Measurements from ENCODE around the gene CAMK2D. TPM values are rescaled to one million over a fixed set of nuclear protein-coding genes. Genes with fewer than 3 reads are reported as not detected.
"Not testable (repeated sequence)": the region's sequence is repeated elsewhere in the genome, so short reads cannot be mapped to it uniquely, and the experiment has no call there.

CAMK2D gene
- total RNA-seq, 4 donors from 2014 or later: 48.2 to 66.2 (median 51.2) TPM

- no peak overlapping the region for H3K27ac ChIP-seq (replicated peaks in 1 of 4)
- H3K4me1 ChIP-seq: peaks cover 26 to 32% (median 27%) of the 10 kb centered on the region in 4 donors
- no peaks in the 10 kb centered on the region for H3K36me3 ChIP-seq
- no peak overlapping the region for H3K4me3 ChIP-seq
- intact Hi-C loops (cut with DNase I): no loop called here
- H3K27me3 ChIP-seq: no peaks in the 10 kb centered on the region
- DNase-seq (ENCODE audit: extremely low spot score): no peak
- WGBS: 80% methylated on average over 3 of the region's 3 CpGs
- H3K9me3 ChIP-seq: no peaks in the 10 kb centered on the region
- TF ChIP-seq CTCF (IDR thresholded peaks at IDR 0.05) (no peak), POLR2AphosphoS5 (IDR thresholded peaks at IDR 0.05) (no peak), POLR2A (IDR thresholded peaks at IDR 0.05; ENCODE audit: low read depth) (no peak), EP300 (IDR thresholded peaks at IDR 0.05) (no peak)
These were observed 68.6 kb downstream of the CAMK2D start for GRCh38 chr4:113692809-113693411.

- TF ChIP-seq EP300 (IDR thresholded peaks at IDR 0.05) (no peak), POLR2A (IDR thresholded peaks at IDR 0.05; ENCODE audit: low read depth) (no peak), CTCF (IDR thresholded peaks at IDR 0.05) (no peak), POLR2AphosphoS5 (IDR thresholded peaks at IDR 0.05) (no peak)
- Histone ChIP-seq H3K4me1 (peaks cover 33 to 42% (median 36%) of the 10 kb centered on the region in 4 donors), H3K27me3 (no peaks in the 10 kb centered on the region), H3K9me3 (no peaks in the 10 kb centered on the region), H3K27ac (replicated peaks in 1 of 4) (no peak overlapping the region), H3K4me3 (no peak overlapping the region), H3K36me3 (no peaks in the 10 kb centered on the region)
- no peak for DNase-seq (ENCODE audit: extremely low spot score)
- WGBS: 96% methylated on average over 2 of the region's 2 CpGs
- intact Hi-C loops (cut with DNase I): no loop called here
These were observed 69.9 kb downstream of the CAMK2D start for GRCh38 chr4:113691676-113692075.

DNA sequence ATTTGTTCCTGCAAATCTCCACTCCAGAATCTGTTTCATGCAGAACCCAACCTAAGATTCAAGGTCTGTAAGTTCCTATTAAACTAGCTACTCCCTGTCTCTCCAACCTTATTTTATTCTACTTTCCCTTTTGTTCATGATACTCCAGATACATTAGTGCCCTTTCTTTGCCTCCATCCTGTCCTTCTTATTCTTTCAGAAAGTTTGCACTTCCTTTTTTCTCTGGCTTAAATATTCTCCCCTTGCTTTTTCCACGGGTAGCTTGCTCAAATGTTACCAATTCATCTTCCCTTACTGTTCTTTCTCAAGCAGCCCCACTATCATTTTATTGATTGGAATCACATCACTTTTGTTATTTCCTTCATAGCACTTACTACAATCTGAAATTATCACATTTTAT lies 72.1 kb downstream of the CAMK2D start:
- no peak for TF ChIP-seq POLR2AphosphoS5 (IDR thresholded peaks at IDR 0.05)
- TF ChIP-seq EP300 (IDR thresholded peaks at IDR 0.05): no peak
- no peak for TF ChIP-seq CTCF (IDR thresholded peaks at IDR 0.05)
- TF ChIP-seq POLR2A (IDR thresholded peaks at IDR 0.05; ENCODE audit: low read depth): no peak
- no peaks in the 10 kb centered on the region for H3K9me3 ChIP-seq
- H3K4me1 ChIP-seq: peaks cover 33 to 43% (median 34%) of the 10 kb centered on the region in 4 donors
- intact Hi-C loops (cut with DNase I): loop anchor here (5.0 to 10.0 kb wide), 3 partner anchors 73 to 295 kb away; partner anchors contain the start of gene CAMK2D
- H3K27ac ChIP-seq (replicated peaks in 1 of 4): no peak overlapping the region
- no peak for DNase-seq (ENCODE audit: extremely low spot score)
- no peaks in the 10 kb centered on the region for H3K36me3 ChIP-seq
- WGBS: 63% methylated on average over 1 of the region's 1 CpG
- H3K4me3 ChIP-seq: no peak overlapping the region
- H3K27me3 ChIP-seq: no peaks in the 10 kb centered on the region

DNA sequence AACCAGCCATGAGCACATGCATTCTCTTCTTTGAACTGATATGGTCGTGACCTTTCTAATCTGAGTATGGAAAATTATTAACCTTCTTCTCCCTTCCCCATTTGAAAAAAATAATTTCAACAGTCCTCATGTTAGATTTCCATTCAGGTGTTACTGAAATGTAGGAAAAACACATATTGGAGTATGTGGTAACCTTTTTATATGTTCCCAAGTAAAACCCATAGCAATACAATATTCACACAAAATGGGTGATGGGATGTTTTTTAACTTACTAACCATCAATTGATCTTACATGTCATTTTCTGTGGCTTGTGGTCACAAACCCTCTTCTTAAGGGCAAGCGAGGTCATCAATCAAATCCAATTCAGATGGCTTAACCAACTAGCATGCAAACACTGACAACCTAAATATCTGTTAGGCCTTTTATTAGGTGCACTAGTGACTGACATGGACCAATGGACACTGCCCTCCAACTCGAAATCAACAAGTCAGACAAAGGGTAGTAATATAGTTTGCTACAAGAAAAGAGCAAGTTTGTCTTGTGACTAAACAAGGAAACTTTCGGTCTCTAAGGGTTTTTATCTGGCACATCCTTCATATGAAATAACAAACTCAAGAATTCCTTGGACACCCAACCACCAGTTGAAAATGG lies 74.3 kb downstream of the CAMK2D start:
- intact Hi-C loops (cut with DNase I): loop anchor here (5.0 to 10.0 kb wide), 3 partner anchors 75 to 292 kb away; partner anchors contain the start of gene CAMK2D
- H3K36me3 ChIP-seq: no peaks in the 10 kb centered on the region
- H3K4me1 ChIP-seq: peaks cover 37 to 47% (median 40%) of the 10 kb centered on the region in 4 donors
- no peak for DNase-seq (ENCODE audit: extremely low spot score)
- H3K27ac ChIP-seq (replicated peaks in 1 of 4): no peak overlapping the region
- H3K27me3 ChIP-seq: no peaks in the 10 kb centered on the region
- TF ChIP-seq POLR2A (IDR thresholded peaks at IDR 0.05; ENCODE audit: low read depth) (no peak), EP300 (IDR thresholded peaks at IDR 0.05) (no peak), CTCF (IDR thresholded peaks at IDR 0.05) (no peak), POLR2AphosphoS5 (IDR thresholded peaks at IDR 0.05) (no peak)
- no peak overlapping the region for H3K4me3 ChIP-seq
- 70% methylated on average over 4 of the region's 4 CpGs for WGBS
- H3K9me3 ChIP-seq: no peaks in the 10 kb centered on the region

- not testable (repeated sequence) for H3K36me3 ChIP-seq; DNase-seq (ENCODE audit: extremely low spot score); H3K27me3 ChIP-seq; H3K4me3 ChIP-seq; H3K9me3 ChIP-seq
- WGBS: 91% methylated on average over 4 of the region's 4 CpGs
- H3K4me1 ChIP-seq: peaks cover 35 to 47% (median 37%) of the 10 kb centered on the region in 4 donors
- intact Hi-C loops (cut with DNase I): loop anchor here (5.0 to 10.0 kb wide), 3 partner anchors 77 to 290 kb away; partner anchors contain the start of gene CAMK2D
- H3K27ac ChIP-seq (replicated peaks in 1 of 4): peak overlapping the region; percentile 50 to 72 (median 60)
These were observed 76.4 kb downstream of the CAMK2D start for GRCh38 chr4:113685157-113685556.

All from esophagus muscularis mucosa (tissue), 4 donors.